Measurements from ENCODE around the gene MBNL1. TPM values are rescaled to one million over a fixed set of nuclear protein-coding genes. Genes with fewer than 3 reads are reported as not detected.
A peak's percentile ranks its signal among the peaks of the same experiment; 100 is the strongest.

The MBNL1 gene
- total RNA-seq, 4 donors from 2014 or later: 353 to 653 (median 495) TPM

GRCh38 chr3:152295806-152296205 lies 27.1 kb downstream of the MBNL1 start:
- H3K27ac ChIP-seq: peak overlapping the region in 2 of 4 donors; percentile 31 to 45
- peaks cover 0 to 7% (median 0%) of the 10 kb centered on the region in 3 donors for H3K36me3 ChIP-seq
- TF ChIP-seq, protein P1, sequence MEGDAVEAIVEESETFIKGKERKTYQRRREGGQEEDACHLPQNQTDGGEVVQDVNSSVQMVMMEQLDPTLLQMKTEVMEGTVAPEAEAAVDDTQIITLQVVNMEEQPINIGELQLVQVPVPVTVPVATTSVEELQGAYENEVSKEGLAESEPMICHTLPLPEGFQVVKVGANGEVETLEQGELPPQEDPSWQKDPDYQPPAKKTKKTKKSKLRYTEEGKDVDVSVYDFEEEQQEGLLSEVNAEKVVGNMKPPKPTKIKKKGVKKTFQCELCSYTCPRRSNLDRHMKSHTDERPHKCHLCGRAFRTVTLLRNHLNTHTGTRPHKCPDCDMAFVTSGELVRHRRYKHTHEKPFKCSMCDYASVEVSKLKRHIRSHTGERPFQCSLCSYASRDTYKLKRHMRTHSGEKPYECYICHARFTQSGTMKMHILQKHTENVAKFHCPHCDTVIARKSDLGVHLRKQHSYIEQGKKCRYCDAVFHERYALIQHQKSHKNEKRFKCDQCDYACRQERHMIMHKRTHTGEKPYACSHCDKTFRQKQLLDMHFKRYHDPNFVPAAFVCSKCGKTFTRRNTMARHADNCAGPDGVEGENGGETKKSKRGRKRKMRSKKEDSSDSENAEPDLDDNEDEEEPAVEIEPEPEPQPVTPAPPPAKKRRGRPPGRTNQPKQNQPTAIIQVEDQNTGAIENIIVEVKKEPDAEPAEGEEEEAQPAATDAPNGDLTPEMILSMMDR (IDR thresholded peaks at IDR 0.05): no peak
- TF ChIP-seq EP300 (IDR thresholded peaks at IDR 0.05) (no peak), POLR2A (IDR thresholded peaks at IDR 0.05) (no peak)
- no peaks in the 10 kb centered on the region for H3K9me3 ChIP-seq
- WGBS, 2 donors: 66 to 81% methylated on average over 1 of the region's 1 CpG
- no peak for DNase-seq (ENCODE audit: low spot score in 2 of 2)
- H3K4me3 ChIP-seq: no peak overlapping the region
- no peaks in the 10 kb centered on the region for H3K27me3 ChIP-seq
- peaks cover 0 to 96% (median 64%) of the 10 kb centered on the region in 4 donors for H3K4me1 ChIP-seq

- Histone ChIP-seq H3K9me3 (no peaks in the 10 kb centered on the region), H3K36me3 (peaks cover 0 to 7% (median 0%) of the 10 kb centered on the region in 3 donors), H3K4me1 (peaks cover 0 to 96% (median 65%) of the 10 kb centered on the region in 4 donors), H3K4me3 (no peak overlapping the region), H3K27ac (peak overlapping the region in 2 of 4 donors; percentile 31 to 45), H3K27me3 (no peaks in the 10 kb centered on the region)
- 72 to 75% methylated on average over 3 of the region's 3 CpGs for WGBS, 2 donors
- no peak for TF ChIP-seq POLR2A (IDR thresholded peaks at IDR 0.05)
- TF ChIP-seq EP300 (IDR thresholded peaks at IDR 0.05): no peak
- TF ChIP-seq, protein P1 (IDR thresholded peaks at IDR 0.05): no peak
- no peak for DNase-seq (ENCODE audit: low spot score in 2 of 2)
Observed at GRCh38 chr3:152296382-152296781, 27.7 kb downstream of the MBNL1 start.

- peaks cover 0 to 96% (median 68%) of the 10 kb centered on the region in 4 donors for H3K4me1 ChIP-seq
- H3K9me3 ChIP-seq: no peaks in the 10 kb centered on the region
- no peak for TF ChIP-seq POLR2A (IDR thresholded peaks at IDR 0.05)
- no peak for TF ChIP-seq EP300 (IDR thresholded peaks at IDR 0.05)
- TF ChIP-seq, protein P1 (IDR thresholded peaks at IDR 0.05): no peak
- H3K4me3 ChIP-seq: no peak overlapping the region
- WGBS, 2 donors: 85 to 91% methylated on average over 1 of the region's 1 CpG
- no peak for DNase-seq (ENCODE audit: low spot score in 2 of 2)
- peaks cover 0 to 7% (median 0%) of the 10 kb centered on the region in 3 donors for H3K36me3 ChIP-seq
- H3K27me3 ChIP-seq: no peaks in the 10 kb centered on the region
- H3K27ac ChIP-seq: peak overlapping the region in 2 of 4 donors; percentile 79 to 90
Observed at GRCh38 chr3:152296971-152297370, 28.2 kb downstream of the MBNL1 start.

GRCh38 chr3:152298393-152299248 lies 29.9 kb downstream of the MBNL1 start:
- WGBS, 2 donors: 1 to 2% methylated on average over 14 of the region's 14 CpGs
- Histone ChIP-seq H3K4me3 (peak overlapping the region; percentile 4 to 50 (median 34)), H3K9me3 (no peaks in the 10 kb centered on the region), H3K4me1 (peaks cover 0 to 96% (median 74%) of the 10 kb centered on the region in 4 donors), H3K27me3 (no peaks in the 10 kb centered on the region), H3K27ac (peak overlapping the region; percentile 69 to 90 (median 78)), H3K36me3 (peaks cover 0 to 7% (median 0%) of the 10 kb centered on the region in 3 donors)
- TF ChIP-seq EP300 (IDR thresholded peaks at IDR 0.05) (peak in 1 of 2 donors; percentile 83), POLR2A (IDR thresholded peaks at IDR 0.05) (peak in 1 of 2 donors; percentile 19)
- TF ChIP-seq, protein P1 (IDR thresholded peaks at IDR 0.05): no peak
- DNase-seq (ENCODE audit: low spot score in 2 of 2): peak in 1 of 2 donors; percentile 87

All from tibial nerve (tissue), 4 donors.